Measurements from ENCODE around the gene NOS2.
"Not testable (repeated sequence)": the region's sequence is repeated elsewhere in the genome, so short reads cannot be mapped to it uniquely, and the experiment has no call there.

The NOS2 gene

DNA sequence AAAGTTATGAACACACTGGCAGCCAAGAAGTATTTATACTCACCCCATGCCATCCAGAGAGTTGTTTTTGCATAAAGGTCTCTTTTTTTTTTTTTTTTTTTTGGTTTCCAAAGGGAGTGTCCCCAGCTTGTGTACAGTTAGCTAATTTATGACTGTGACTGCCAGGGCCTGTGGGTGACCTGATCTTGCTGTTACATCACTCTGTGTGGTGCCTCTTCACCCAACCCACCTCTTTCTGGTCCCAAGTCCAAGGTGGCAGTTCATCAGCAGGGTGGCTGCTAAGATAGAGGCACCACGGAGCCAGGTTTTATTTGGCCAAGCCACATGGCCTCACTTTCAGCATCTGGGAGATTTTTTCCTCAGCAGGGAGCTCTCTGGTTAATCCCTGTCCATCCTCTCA, at the start of gene NOS2:
Gene NOS2, minus strand, starts transcription at position 8 of the 400 bp plus-strand sequence. CDS start 1,720 bp downstream, outside the sequence.
- DNase-seq (ENCODE audit: low read depth), result no peak

DNA sequence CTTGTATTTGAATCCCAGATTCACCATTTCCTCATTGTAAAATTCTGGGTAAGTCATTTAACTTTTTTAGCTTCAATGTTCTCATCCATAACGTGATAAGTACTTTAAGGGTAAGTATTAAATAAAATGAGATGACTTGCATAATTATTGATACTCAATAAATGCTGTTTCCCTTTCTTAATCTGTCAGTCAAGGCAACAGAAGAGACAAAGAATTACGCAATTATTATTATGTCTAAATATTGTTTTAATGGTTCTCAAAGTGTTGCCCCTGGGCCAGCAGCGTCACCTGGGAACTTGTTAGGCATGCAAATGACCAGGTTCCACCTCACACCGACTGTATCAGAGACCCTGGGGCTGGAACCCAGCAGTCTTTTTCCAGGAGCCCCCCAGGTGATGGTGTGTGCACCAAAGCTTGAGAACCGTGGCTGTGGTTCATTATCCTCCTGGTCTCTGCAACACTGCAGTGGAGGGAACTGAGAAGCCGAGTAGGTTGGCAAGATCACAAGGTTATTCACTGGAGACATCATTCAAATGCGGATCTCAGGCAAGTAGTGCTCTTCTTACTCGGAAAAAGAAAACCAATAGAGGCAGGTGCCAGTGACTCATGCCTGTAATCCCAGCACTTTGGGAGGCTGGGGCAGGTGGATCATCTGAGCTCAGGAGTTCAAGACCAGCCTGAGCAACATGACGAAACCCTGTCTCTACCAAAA, 49.3 kb upstream of the NOS2 start:
- DNase-seq (ENCODE audit: low read depth), result no peak

- DNase-seq (ENCODE audit: low read depth), result no peak
These were observed 48.6 kb upstream of the NOS2 start for GRCh38 chr17:27848931-27849330.

- not testable (repeated sequence) for DNase-seq (ENCODE audit: low read depth)
These were observed 46.5 kb upstream of the NOS2 start for GRCh38 chr17:27846808-27847307.

DNA sequence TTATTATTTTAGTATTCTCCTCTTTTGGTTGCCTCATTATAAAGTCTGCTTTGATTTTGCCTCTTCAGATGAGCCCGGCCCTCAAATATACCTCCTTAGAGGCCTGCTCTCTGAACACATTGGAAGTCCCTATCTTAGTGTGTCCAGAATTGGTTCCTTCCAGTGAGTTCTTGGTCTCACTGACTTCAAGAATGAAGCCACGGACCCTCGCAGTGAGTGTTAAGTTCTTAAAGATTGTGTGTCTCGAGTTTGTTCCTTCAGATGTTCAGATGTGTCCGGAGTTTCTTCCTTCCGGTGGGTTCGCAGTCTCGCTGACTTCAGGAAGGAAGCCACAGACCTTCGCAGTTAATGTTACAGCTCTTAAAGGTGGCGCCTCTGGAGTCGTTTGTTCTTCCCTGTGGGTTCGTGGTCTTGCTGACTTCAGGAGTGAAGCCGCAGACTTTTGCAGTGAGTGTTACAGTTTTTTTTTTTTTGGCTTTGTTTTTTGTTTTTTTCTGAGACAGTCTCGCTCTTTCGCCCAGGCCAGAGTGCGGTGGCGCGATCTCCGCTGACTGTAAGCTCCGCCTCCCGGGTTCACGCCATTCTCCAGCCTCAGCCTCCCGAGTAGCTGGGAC, 45.8 kb upstream of the NOS2 start:
- DNase-seq (ENCODE audit: low read depth), result no peak

DNA sequence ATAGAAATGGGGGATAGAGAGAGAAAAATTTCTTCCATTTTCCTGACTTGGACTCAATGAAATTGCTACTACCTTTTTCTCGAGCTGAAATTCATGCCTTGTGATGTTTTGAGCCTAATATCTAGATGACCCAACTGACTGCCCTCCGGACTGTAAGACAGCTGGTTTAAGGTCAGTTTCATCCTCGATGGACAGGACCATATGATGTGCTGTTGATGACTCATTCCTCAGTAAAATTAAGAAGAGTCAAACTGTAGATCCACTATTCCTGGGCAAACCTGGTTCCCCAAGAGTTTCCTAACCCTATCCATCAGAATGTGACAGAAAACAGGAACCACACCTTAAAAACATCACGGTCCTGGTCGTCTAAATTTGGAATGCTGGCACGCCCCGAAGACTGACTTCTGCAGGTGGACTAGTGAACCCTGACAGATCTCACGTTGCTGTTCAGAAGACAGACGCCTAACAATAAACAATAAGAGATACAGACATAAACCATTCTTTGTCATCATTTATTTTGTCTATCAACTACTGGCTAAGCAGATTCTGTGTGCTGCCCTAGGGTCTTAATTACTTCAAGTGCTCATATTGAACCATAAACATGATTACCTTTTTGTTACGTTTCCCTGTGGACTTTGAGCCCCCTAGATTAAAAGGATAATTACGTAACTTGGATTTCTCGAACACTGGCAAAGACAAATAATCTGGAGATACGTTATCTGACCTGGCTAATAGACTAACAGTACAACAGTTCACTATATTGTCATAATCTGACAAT, 45.1 kb upstream of the NOS2 start:
- DNase-seq (ENCODE audit: low read depth), result no peak

DNA sequence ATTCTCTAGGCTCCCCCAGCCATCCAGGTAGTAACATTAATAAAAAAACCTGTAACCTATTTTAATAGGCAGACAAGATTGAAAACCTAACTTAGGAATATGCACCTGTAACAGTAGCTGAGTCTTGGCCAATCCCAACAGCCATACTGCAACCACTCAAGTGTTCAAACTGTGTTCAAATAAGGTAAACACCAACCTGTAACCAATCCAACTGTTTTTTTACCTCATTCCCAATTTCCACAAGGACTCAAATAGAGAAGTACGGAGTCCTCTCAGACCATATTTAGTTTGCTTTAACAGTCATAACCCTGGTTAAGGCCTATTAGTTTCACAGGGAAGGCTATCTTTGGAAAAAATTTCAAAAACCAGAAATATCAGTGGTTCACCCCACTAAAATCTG, 40.4 kb upstream of the NOS2 start:
- DNase-seq (ENCODE audit: low read depth), result no peak

DNA sequence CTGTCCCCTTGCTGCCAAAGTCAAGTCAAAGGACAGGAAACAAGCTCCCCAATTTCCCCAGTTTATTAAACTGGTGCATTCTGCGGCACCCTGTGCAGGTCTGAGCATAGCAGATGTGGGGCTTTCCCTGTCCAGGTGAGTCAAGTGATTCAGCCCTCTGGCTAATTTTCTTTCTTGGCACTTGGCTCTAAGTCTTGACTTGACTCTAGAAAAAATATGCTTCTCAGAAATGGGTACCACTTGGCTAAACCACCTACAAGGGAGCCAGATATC, 40.0 kb upstream of the NOS2 start:
- not testable (repeated sequence) for DNase-seq (ENCODE audit: low read depth)

- not testable (repeated sequence) for DNase-seq (ENCODE audit: low read depth)
These were observed 39.5 kb upstream of the NOS2 start for GRCh38 chr17:27839571-27840405.

- DNase-seq (ENCODE audit: low read depth), result not testable (repeated sequence)
These were observed 38.3 kb upstream of the NOS2 start for GRCh38 chr17:27838607-27839006.

DNA sequence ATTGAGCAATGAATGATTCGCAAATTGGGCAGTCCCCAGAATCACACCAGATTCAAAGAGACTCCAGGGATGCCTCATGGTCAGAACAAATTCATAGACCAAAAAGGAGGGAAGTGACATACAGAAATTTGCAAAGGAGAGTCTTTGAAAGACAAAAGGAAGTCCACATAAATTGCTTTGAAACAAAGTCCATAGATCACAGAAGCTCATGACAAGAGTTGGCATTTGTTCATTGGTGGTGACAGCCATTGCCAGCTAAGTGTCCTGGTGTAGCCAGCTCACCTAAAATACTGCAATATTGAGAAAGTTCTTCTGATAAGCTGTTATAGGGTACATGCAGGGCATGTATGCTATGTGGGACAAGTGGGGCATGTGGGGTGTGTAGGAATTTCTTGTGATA, 37.4 kb upstream of the NOS2 start:
- DNase-seq (ENCODE audit: low read depth), result not testable (repeated sequence)

GRCh38 chr17:27836651-27837050, 36.3 kb upstream of the NOS2 start:
- DNase-seq (ENCODE audit: low read depth), result no peak

GRCh38 chr17:27834571-27834970, 34.2 kb upstream of the NOS2 start:
- no peak for DNase-seq (ENCODE audit: low read depth)

- DNase-seq (ENCODE audit: low read depth), result no peak
These were observed 32.5 kb upstream of the NOS2 start for GRCh38 chr17:27832831-27833230.

DNA sequence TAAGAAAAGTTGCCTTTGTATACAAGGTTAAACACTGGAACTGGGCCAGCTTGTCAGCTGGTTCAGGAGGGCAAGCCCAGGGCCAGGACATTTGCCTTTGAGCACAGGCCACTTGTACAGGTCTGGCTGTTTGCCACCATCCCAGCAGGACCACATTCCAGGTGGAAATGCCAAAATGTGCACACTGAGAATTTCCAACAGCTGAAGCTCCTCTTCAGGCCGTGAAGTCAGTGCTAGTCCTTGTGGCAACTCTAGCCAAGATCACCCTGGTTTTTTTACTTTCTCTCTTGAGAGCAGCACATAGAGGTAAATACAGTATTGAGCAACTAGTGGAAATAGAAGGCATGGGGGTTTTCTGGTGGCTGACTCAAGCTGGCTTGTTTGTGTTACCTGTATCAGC, 29.6 kb upstream of the NOS2 start:
- not testable (repeated sequence) for DNase-seq (ENCODE audit: low read depth)

DNA sequence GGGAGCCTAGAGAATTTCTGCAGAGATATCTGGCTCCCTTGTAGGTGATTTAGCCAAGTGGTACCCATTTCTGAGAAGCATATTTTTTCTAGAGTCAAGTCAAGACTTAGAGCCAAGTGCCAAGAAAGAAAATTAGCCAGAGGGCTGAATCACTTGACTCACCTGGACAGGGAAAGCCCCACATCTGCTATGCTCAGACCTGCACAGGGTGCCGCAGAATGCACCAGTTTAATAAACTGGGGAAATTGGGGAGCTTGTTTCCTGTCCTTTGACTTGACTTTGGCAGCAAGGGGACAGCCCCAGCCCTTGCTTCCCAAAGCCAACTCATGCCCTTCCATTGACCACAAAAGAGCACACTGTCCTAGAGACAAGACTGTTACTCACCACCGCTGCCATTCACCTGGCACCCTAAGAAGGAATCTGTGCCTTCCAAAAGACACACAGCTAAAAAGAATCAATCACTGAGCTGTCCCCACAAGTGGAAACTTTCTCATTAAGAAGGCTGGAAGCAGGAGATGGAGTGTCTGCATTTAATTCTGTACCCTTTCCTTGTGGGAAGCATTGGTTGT, 28.9 kb upstream of the NOS2 start:
- DNase-seq (ENCODE audit: low read depth), result not testable (repeated sequence)

- no peak for DNase-seq (ENCODE audit: low read depth)
These were observed 25.1 kb upstream of the NOS2 start for GRCh38 chr17:27825459-27825858.

- no peak for DNase-seq (ENCODE audit: low read depth)
These were observed 24.4 kb upstream of the NOS2 start for GRCh38 chr17:27824745-27825144.

GRCh38 chr17:27824176-27824715, 23.9 kb upstream of the NOS2 start:
- no peak for DNase-seq (ENCODE audit: low read depth)

DNA sequence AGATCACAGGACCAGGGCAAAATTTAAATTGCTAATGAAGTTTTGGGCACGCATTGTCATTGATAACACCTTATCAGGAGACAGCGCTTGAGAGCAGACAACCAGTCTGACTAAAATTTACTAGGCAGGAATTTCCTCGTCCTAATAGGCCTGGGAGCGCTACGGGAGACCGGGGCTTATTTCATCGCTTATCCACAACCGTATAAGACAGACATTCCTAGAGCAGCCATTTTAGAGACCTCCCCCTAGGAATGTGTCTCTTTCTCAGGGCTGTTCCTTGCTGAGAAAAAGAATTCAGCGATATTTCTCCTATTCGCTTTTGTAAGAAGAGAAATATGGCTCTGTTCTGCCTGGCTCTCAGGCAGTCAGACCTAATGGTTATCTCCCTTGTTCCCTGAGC, 21.8 kb upstream of the NOS2 start:
- DNase-seq (ENCODE audit: low read depth), result not testable (repeated sequence)

DNA sequence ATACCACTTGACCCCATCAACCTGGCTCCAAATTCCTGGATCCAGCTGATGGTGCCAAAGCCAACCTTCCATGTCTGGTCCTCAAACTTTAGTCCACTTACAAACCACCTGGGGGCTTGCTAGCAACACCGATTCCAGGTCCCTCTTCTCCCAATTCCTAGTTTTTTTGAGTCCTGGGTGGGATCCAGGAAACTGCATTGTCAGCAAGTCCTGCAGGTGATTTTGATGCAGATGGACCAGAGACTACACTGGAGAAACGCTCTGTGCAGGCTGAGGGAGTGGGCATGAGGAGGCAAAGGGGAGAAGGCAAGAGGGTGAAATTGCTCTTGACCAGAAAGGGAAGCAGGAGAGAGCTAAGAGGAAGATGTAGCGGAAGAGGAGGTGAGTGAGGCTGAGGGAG, 21.0 kb upstream of the NOS2 start:
- no peak for DNase-seq (ENCODE audit: low read depth)

GRCh38 chr17:27819145-27819544, 18.8 kb upstream of the NOS2 start:
- DNase-seq (ENCODE audit: low read depth), result no peak

Data from HS-27A (cell line).